GM13976 (cell line): ENCODE data around the gene ZBTB17.

Experiments used
- DNase-seq: peaks from one replicate; pipeline ENCODE4 v3.0.0; 2012; ENCODE audit warnings: low spot score
- in situ Hi-C: fragments of 300-500 bp; cut with MboI; formaldehyde crosslinking; loops from one replicate; pipeline ENCODE4 v1.12.0; 2022; ENCODE audit warnings: low sequenced_read_pairs, mixed read lengths, inconsistent platforms; ENCODE audit not compliant: unreplicated experiment
- TF ChIP-seq, protein P1 (sequence below): IDR thresholded peaks from 2 replicates; pipeline ENCODE4 v1.5.1; 2012; ENCODE audit warnings: borderline replicate concordance, mild to moderate bottlenecking; ENCODE audit not compliant: insufficient read depth; ENCODE audit errors: extremely low read depth, missing control alignments, control extremely low read depth

The ZBTB17 gene

DNA sequence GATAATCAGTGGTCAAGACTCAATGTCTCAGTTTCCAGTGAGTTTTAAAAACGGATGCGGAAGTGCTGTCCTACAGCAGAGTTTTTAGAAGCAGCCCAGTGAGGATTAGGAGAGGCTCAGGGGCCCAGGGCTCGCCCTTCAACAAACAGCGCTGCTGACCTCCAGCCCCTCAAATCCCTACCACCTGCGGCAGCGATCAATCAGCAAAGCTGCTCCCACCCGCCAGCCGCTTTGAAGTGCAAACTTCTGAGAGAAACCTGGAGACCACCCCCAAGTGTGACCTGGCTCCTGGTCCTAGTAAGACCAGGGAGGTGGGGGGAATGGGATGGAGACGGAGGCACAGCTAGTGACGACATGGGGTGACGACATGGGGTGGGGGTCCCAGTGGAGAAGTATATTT, 14.4 kb downstream of the ZBTB17 start:
- TF ChIP-seq, protein P1, sequence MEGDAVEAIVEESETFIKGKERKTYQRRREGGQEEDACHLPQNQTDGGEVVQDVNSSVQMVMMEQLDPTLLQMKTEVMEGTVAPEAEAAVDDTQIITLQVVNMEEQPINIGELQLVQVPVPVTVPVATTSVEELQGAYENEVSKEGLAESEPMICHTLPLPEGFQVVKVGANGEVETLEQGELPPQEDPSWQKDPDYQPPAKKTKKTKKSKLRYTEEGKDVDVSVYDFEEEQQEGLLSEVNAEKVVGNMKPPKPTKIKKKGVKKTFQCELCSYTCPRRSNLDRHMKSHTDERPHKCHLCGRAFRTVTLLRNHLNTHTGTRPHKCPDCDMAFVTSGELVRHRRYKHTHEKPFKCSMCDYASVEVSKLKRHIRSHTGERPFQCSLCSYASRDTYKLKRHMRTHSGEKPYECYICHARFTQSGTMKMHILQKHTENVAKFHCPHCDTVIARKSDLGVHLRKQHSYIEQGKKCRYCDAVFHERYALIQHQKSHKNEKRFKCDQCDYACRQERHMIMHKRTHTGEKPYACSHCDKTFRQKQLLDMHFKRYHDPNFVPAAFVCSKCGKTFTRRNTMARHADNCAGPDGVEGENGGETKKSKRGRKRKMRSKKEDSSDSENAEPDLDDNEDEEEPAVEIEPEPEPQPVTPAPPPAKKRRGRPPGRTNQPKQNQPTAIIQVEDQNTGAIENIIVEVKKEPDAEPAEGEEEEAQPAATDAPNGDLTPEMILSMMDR: no peak
- in situ Hi-C loops: no loop called here
- no peak for DNase-seq

DNA sequence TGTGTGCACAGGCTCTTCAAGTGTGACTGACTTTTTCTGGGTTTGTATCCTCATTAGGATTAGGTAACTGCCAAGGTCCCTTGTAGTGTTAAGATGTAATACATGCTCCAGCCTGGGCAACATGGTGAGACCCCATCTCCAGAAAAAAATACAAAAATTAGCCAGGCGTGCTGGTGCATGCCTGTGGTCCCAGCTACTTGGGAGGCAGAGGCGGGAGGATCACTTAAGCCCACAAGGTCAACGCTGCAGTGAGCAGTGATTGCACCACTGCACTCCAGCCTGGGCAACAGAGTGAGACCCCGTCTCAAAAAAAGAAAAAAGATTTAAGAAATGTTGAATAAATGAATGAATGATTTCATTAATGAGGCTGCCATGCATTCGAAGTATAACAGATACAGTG, 15.1 kb downstream of the ZBTB17 start:
- in situ Hi-C loops: no loop called here
- TF ChIP-seq, protein P1: no peak
- no peak for DNase-seq

DNA sequence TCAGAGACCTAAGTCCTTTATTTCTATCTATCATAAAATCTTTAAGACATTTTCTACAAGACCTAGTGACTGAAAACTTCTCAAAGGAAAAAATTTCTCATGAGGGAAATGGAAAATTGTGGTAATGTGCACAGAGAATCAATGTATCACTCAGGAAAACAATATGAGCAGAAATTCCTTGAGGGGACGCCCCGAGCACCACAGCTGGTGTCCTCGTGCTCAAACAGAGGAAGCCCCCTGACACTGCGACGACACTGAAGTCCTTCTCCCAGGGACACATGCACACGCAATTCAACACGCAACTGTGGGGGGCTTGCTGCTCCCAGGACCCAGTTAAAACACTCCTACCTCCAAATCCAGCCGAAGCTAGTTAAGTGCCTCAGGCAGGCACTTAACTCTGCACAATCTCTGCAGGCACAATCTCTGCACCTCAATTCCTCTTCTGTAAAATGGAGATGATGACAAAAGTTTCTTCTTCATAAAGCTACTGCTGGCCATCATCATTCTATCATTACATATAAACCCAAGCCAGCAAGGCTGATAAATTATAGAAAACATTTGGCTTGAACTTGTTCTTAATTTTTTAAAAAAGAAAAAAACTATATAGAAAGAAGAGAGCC, 16.0 kb downstream of the ZBTB17 start:
- TF ChIP-seq, protein P1: no peak
- in situ Hi-C loops: no loop called here
- no peak for DNase-seq

DNA sequence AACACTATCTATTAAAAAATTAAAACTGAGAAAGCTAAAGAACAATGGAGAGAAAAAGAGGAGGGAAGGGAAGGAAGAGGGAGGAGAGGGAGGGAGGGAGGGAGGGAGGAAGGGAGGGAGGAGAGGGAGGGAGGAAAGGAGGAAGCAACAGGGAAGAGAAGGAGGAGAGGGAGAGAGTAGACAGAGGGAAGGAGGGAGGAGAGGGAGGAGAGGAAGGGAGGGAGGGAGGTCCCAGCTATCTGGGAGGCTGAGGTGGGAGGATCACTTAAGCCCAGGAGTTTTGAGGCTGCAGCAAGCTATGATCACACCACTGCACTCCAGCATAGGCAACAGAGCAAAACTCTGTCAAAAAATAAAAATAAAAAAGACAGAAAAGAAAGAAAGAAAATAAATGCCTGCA, 16.5 kb downstream of the ZBTB17 start:
- in situ Hi-C loops: no loop called here
- DNase-seq: no peak
- TF ChIP-seq, protein P1: no peak

DNA sequence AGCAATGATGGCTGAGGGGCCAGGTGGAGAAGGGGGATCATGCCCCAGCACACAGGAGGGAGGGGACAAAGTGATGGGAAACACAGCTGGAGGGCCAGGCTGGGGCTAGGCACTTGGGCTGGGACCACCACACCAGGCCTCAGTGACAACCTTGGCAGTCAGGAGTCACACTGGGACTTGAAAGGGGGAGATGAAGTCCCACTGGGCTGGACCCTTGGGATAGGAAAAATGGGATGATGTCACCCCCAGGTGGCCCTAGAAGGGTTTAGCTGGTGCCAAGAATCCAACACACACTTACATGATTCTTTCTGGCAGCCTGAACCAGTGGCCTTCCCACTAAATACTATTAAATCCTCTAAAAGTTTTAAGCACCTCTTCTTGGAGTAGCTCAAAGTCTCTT, 17.1 kb downstream of the ZBTB17 start:
- TF ChIP-seq, protein P1: no peak
- in situ Hi-C loops: no loop called here
- no peak for DNase-seq

GRCh38 chr1:15958111-15958510, 17.8 kb downstream of the ZBTB17 start:
- in situ Hi-C loops: no loop called here
- TF ChIP-seq, protein P1: no peak
- no peak for DNase-seq
